ENCODE data around the gene UVRAG.

- TF ChIP-seq, protein P1, sequence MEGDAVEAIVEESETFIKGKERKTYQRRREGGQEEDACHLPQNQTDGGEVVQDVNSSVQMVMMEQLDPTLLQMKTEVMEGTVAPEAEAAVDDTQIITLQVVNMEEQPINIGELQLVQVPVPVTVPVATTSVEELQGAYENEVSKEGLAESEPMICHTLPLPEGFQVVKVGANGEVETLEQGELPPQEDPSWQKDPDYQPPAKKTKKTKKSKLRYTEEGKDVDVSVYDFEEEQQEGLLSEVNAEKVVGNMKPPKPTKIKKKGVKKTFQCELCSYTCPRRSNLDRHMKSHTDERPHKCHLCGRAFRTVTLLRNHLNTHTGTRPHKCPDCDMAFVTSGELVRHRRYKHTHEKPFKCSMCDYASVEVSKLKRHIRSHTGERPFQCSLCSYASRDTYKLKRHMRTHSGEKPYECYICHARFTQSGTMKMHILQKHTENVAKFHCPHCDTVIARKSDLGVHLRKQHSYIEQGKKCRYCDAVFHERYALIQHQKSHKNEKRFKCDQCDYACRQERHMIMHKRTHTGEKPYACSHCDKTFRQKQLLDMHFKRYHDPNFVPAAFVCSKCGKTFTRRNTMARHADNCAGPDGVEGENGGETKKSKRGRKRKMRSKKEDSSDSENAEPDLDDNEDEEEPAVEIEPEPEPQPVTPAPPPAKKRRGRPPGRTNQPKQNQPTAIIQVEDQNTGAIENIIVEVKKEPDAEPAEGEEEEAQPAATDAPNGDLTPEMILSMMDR (IDR thresholded peaks at IDR 0.05), result no peak
- TF ChIP-seq POLR2AphosphoS5 (IDR thresholded peaks at IDR 0.05) (no peak), EP300 (IDR thresholded peaks at IDR 0.05) (no peak)
Observed at GRCh38 chr11:76159983-76160661, 345.1 kb downstream of the UVRAG start.

Measured in upper lobe of left lung (tissue), 4 donors.